LNCAP (cell line): ENCODE measurements around the gene CAP1.

Source experiments
- TF ChIP-seq, protein P1 (sequence below): fragments of 450-650 bp; IDR thresholded peaks from 2 replicates; pipeline ENCODE4 v1.5.1; 2017; ENCODE audit warnings: mild to moderate bottlenecking

CAP1 gene, protein sequence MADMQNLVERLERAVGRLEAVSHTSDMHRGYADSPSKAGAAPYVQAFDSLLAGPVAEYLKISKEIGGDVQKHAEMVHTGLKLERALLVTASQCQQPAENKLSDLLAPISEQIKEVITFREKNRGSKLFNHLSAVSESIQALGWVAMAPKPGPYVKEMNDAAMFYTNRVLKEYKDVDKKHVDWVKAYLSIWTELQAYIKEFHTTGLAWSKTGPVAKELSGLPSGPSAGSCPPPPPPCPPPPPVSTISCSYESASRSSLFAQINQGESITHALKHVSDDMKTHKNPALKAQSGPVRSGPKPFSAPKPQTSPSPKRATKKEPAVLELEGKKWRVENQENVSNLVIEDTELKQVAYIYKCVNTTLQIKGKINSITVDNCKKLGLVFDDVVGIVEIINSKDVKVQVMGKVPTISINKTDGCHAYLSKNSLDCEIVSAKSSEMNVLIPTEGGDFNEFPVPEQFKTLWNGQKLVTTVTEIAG

DNA sequence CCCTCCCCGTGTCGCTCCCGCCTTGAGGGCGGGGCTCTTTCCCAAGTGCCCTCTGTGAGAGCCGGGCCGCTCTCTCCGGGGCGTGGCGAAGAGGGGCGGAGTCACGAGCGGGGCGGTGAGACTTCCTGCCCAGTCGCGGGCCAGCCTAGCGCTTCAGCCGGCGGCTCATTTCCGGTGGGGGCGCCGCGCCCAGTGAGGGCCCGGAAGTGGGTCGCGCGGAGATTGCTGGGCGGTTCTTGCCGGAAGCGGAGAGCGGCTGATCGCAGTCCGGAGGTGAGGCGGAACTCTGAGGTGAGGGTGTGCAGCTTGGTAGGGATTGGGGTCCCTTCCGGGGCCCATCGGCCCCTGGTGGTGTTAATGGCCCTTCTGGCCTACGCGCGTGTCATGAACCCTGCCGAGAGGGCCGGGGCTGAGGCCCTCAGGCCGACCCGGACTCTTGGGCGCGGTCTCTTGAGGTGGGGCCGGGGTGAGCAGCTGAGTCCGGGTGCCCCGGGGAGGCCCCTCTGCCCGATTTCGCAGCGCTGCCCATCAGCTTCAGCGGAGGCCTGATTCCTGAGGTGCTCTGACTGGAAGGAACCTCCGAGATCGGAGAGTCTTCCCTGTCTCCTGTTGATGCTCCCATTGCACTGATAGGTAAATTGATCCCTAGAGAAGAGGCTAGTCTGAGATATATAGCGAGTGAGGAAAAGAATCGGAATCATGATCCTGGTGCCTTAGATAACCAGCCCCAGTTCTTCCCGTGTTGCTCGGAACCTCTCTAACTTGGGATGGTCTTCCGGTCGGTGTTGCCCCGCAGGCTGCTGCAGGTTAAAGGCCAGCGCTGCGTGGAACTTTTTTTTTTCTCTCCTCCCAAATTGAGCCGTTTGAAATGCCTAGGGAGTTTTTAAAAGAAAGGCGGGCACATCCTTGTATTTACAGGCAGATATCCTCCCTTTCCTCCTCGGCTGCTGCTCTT is at the start of gene CAP1:
Gene CAP1, plus strand, starts transcription at position 219 of the 955 bp plus-strand sequence. CDS start 18,618 bp downstream, outside the sequence.
- TF ChIP-seq, protein P1, sequence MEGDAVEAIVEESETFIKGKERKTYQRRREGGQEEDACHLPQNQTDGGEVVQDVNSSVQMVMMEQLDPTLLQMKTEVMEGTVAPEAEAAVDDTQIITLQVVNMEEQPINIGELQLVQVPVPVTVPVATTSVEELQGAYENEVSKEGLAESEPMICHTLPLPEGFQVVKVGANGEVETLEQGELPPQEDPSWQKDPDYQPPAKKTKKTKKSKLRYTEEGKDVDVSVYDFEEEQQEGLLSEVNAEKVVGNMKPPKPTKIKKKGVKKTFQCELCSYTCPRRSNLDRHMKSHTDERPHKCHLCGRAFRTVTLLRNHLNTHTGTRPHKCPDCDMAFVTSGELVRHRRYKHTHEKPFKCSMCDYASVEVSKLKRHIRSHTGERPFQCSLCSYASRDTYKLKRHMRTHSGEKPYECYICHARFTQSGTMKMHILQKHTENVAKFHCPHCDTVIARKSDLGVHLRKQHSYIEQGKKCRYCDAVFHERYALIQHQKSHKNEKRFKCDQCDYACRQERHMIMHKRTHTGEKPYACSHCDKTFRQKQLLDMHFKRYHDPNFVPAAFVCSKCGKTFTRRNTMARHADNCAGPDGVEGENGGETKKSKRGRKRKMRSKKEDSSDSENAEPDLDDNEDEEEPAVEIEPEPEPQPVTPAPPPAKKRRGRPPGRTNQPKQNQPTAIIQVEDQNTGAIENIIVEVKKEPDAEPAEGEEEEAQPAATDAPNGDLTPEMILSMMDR, result no peak

DNA sequence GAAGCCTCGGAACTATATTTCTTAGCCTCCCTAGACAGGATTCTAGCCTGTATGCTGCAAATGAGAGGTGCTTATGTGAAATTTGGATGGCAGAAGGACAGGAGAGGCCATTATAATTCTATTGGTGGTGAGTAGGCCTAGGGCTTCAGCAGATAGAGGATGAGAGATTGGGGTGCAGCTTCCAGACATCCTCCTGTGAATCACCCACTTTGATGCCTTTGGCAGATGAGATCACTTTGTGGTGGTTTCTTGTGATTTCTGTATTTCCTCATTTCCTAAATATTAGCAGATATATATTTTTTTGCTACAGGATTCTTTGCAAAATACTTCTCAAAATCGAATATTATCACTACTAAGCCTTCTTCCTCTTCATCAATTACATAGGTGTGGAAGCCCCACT is 48.3 kb upstream of the CAP1 start:
- TF ChIP-seq, protein P1, result no peak

DNA sequence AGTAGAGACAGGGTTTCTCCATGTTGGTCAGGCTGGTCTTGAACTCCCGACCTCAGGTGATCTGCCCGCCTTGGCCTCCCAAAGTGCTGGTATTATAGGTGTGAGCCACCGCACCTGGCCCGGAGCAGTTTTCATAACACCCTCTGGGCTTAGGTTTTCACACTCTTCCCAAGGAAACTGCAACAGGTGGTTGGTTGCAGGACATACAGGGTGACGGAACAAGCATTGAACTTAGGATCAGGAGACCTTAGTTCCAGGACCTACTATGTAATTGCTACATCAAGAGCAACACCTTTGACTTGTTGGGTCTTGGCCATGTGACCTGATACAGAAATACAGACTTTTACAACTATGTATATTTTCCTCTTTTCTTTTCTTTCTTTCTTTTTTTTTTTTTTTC is 47.6 kb upstream of the CAP1 start:
- TF ChIP-seq, protein P1, result no peak

DNA sequence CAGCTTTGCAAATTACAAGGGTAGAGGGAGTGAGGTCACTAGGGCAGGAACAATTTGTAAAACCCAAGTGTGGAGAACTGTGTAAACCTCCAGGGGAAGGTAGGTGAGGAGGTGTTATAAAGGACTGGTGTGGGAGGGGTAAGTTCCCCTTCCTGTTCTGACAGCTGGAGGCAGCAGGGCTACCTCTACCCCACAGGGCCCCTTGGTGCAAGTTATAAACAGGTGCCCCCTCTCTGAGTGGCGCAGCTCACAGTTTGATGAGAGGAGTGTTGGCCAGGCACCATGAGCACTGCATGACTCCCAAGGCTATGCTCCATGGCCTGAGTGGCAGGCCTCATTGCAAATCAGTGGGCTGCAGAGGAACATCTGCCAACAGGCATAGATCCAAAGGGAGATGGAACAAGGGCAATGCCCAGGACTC is 44.5 kb upstream of the CAP1 start:
- TF ChIP-seq, protein P1, result no peak

DNA sequence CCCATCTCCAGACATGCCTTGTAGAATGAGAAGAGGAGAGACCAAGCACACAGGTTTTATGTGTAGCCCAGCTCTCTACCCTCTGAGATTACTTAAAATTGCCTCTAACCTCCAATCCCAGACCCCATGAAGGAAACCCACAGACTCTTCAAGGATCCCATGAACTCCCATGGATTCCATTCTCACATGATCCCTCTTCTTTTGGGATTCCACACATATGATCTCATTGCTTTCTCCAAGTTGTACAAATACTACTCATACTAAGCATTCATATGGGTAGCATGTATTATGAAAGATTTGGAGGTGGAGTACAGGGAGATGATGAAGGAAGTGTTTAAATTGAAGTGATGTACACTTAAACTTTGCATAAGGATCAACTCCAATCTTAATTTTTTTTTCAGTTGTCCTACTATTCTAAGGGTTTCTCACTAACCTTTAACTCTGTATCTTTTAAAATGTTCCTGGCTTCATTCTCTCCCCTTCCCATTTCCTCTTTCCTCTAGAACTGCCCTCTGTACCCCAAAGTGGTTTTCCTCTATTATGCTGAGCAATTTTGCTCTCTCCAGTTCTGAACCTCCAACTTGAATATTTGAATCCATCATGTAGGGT is 44.0 kb upstream of the CAP1 start:
- TF ChIP-seq, protein P1, result no peak

DNA sequence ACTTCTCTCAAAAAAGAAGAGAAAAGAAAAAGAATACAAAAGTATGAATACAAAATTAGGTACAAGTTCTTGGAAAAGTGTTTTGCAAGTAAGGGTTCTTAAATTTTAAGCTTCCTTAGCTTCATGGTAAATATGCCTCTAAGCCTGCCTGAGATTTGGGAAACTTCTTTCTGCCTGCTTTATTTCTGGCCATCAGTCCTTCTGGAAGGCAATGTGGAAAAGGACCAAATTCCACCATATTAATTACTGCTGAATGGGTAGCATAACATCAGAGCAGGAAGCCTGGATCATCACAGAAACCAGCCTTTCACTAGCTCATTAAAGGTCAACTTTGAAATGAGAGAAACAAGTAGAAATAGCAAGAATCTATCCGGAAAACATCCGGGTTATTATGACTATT is 39.1 kb upstream of the CAP1 start:
- TF ChIP-seq, protein P1, result no peak
